Mesenchymal stem cell (in vitro differentiated cells and primary cell): ENCODE data around the gene SLC44A5.
A peak's percentile ranks its signal among the peaks of the same experiment; 100 is the strongest.

Experiments used
- DNase-seq: peaks from one replicate; pipeline ENCODE4 v3.0.0-alpha.2; 2013
- H2AFZ ChIP-seq: one replicate; pipeline ENCODE4 v1.6.1; 2013; ENCODE audit warnings: low read depth, mild to moderate bottlenecking, control low read depth, inconsistent platforms, low read length, moderate library complexity
- H2AK5ac ChIP-seq: 2 replicates; pipeline ENCODE4 v1.6.1; 2013; ENCODE audit warnings: low read length, moderate library complexity, mild to moderate bottlenecking, inconsistent platforms; ENCODE audit not compliant: severe bottlenecking
- H2BK120ac ChIP-seq: one replicate; pipeline ENCODE4 v1.6.1; 2013; ENCODE audit warnings: low read depth, mild to moderate bottlenecking, inconsistent platforms, low read length, moderate library complexity
- H2BK12ac ChIP-seq, 2 experiments: one replicate each; pipeline ENCODE4 v1.6.1; 2013; ENCODE audit warnings: inconsistent platforms in 2 of 2, low read length in 2 of 2, mild to moderate bottlenecking in 2 of 2, moderate library complexity in 2 of 2, control low read depth in 1 of 2
- H2BK15ac ChIP-seq: one replicate; pipeline ENCODE4 v1.6.1; 2013; ENCODE audit warnings: mild to moderate bottlenecking, low read depth, inconsistent platforms; ENCODE audit not compliant: poor library complexity, severe bottlenecking
- H2BK5ac ChIP-seq: 2 replicates; pipeline ENCODE4 v1.6.1; 2013; ENCODE audit warnings: low read depth, mild to moderate bottlenecking, low read length, control low read depth, inconsistent platforms; ENCODE audit not compliant: poor library complexity, severe bottlenecking
- H3K14ac ChIP-seq, 2 experiments: one replicate each; pipeline ENCODE4 v1.6.1; 2013; ENCODE audit warnings: inconsistent platforms in 2 of 2, low read length in 2 of 2, control low read depth in 1 of 2, mild to moderate bottlenecking in 1 of 2, moderate library complexity in 1 of 2
- H3K18ac ChIP-seq, 2 experiments: one replicate each; pipeline ENCODE4 v1.6.1; 2013; ENCODE audit warnings: inconsistent platforms in 2 of 2, low read length in 2 of 2, control low read depth in 1 of 2, low read depth in 1 of 2, mild to moderate bottlenecking in 1 of 2
- H3K23ac ChIP-seq, 2 experiments: one replicate each; pipeline ENCODE4 v1.6.1; 2013; ENCODE audit warnings: inconsistent platforms in 2 of 2, low read length in 2 of 2, mild to moderate bottlenecking in 2 of 2, moderate library complexity in 2 of 2, control low read depth in 1 of 2
- H3K27ac ChIP-seq: 2 replicates; pipeline ENCODE4 v1.5.1; 2013; ENCODE audit warnings: mild to moderate bottlenecking, moderate library complexity, low read length, control low read depth, inconsistent platforms; ENCODE audit not compliant: poor library complexity, severe bottlenecking
- H3K27me3 ChIP-seq, 2 experiments: 2 replicates each; pipeline versions ENCODE4 v1.6.1 to v1.7.0; 2013; ENCODE audit warnings: low read length in 2 of 2, mild to moderate bottlenecking in 2 of 2, moderate library complexity in 2 of 2, control low read depth in 1 of 2, inconsistent platforms in 1 of 2; ENCODE audit not compliant: control insufficient read depth in 1 of 2, insufficient read depth in 1 of 2
- H3K36me3 ChIP-seq, 2 experiments: 2 replicates each; pipeline versions ENCODE4 v1.6.1 to v1.7.0; 2013; ENCODE audit warnings: low read length in 2 of 2, control low read depth in 1 of 2, inconsistent platforms in 1 of 2, low read depth in 1 of 2, mild to moderate bottlenecking in 1 of 2; ENCODE audit not compliant: insufficient read depth in 2 of 2, control insufficient read depth in 1 of 2
- H3K4ac ChIP-seq, 2 experiments: one replicate each; pipeline ENCODE4 v1.6.1; 2013; ENCODE audit warnings: inconsistent platforms in 2 of 2, low read length in 2 of 2, mild to moderate bottlenecking in 2 of 2, moderate library complexity in 2 of 2, control low read depth in 1 of 2, low read depth in 1 of 2
- H3K4me1 ChIP-seq: 2 replicates; pipeline ENCODE4 v1.6.1; 2013; ENCODE audit warnings: low read depth, low read length, control low read depth; ENCODE audit not compliant: control insufficient read depth, insufficient read depth
- H3K4me2 ChIP-seq: 2 replicates; pipeline ENCODE4 v1.6.1; 2013; ENCODE audit warnings: low read length, mild to moderate bottlenecking, inconsistent platforms; ENCODE audit not compliant: poor library complexity, severe bottlenecking
- H3K4me3 ChIP-seq, 2 experiments: 2 replicates each; pipeline versions ENCODE4 v1.5.1 to v1.7.0; 2013; ENCODE audit warnings: low read length in 2 of 2, mild to moderate bottlenecking in 2 of 2, control low read depth in 1 of 2, low read depth in 1 of 2; ENCODE audit not compliant: insufficient read depth in 1 of 2
- H3K79me1 ChIP-seq: replicated peaks from 2 replicates; pipeline ENCODE4 v1.6.1; 2013; ENCODE audit warnings: mild to moderate bottlenecking, control low read depth, low read length, inconsistent platforms; ENCODE audit not compliant: poor library complexity, severe bottlenecking
- H3K9ac ChIP-seq: 2 replicates; pipeline ENCODE4 v1.7.0; 2013; ENCODE audit warnings: mild to moderate bottlenecking, low read length, moderate library complexity
- H3K9me3 ChIP-seq: 2 replicates; pipeline ENCODE4 v1.7.0; 2013; ENCODE audit warnings: mild to moderate bottlenecking, low read length; ENCODE audit not compliant: control insufficient read depth
- H4K8ac ChIP-seq: one replicate; pipeline ENCODE4 v1.6.1; 2013; ENCODE audit warnings: inconsistent platforms, mild to moderate bottlenecking, low read length, moderate library complexity
- H4K91ac ChIP-seq: one replicate; pipeline ENCODE4 v1.6.1; 2013; ENCODE audit warnings: mild to moderate bottlenecking, low read length, inconsistent platforms
- WGBS: methylation state at CpG from one replicate; pipeline ENCODE4 v1.1.7; 2013; ENCODE audit warnings: mixed read lengths; 5-methylcytosine and 5-hydroxymethylcytosine counted together

The SLC44A5 gene

GRCh38 chr1:75616436-75617433, 5.8 kb upstream of the SLC44A5 start:
- Histone ChIP-seq H3K36me3 (no peaks in the 10 kb centered on the region), H2AK5ac (no peak overlapping the region), H3K9me3 (no peaks in the 10 kb centered on the region), H2AFZ (no peak overlapping the region), H3K14ac (no peak overlapping the region), H2BK5ac (no peak overlapping the region), H3K4ac (no peak overlapping the region), H2BK120ac (no peak overlapping the region), H2BK12ac (no peak overlapping the region), H3K27ac (no peak overlapping the region), H3K4me2 (peak overlapping the region; percentile 75), H3K4me3 (peak overlapping the region in 1 of 2 experiments; percentile 64), H3K27me3 (peaks cover 42 to 54% of the 10 kb centered on the region in 2 experiments), H3K79me1 (no peaks in the 10 kb centered on the region), H4K8ac (no peak overlapping the region), H3K9ac (no peak overlapping the region), H3K23ac (no peak overlapping the region), H3K18ac (no peak overlapping the region), H2BK15ac (no peak overlapping the region), H4K91ac (no peak overlapping the region), H3K4me1 (peaks cover 21% of the 10 kb centered on the region)
- DNase-seq = peak; percentile 34
- 15% methylated on average over 39 of the region's 39 CpGs for WGBS

- no peak overlapping the region for H2BK12ac ChIP-seq
Measured at GRCh38 chr1:75615613-75616435, 4.9 kb upstream of the SLC44A5 start.

GRCh38 chr1:75614399-75614756, 3.5 kb upstream of the SLC44A5 start:
- no peak overlapping the region for H3K4ac ChIP-seq
- H3K27me3 ChIP-seq = peaks cover 42 to 54% of the 10 kb centered on the region in 2 experiments
- no peaks in the 10 kb centered on the region for H3K79me1 ChIP-seq
- H3K4me2 ChIP-seq = no peak overlapping the region
- H3K36me3 ChIP-seq = no peaks in the 10 kb centered on the region
- H2BK15ac ChIP-seq = no peak overlapping the region
- no peak overlapping the region for H3K14ac ChIP-seq
- H4K91ac ChIP-seq = no peak overlapping the region
- peaks cover 21% of the 10 kb centered on the region for H3K4me1 ChIP-seq
- WGBS = 12% methylated on average over 8 of the region's 8 CpGs
- DNase-seq = no peak
- H3K4me3 ChIP-seq = peak overlapping the region in 1 of 2 experiments; percentile 63
- H3K27ac ChIP-seq = no peak overlapping the region
- no peaks in the 10 kb centered on the region for H3K9me3 ChIP-seq
- H2AK5ac ChIP-seq = no peak overlapping the region
- H3K18ac ChIP-seq = no peak overlapping the region
- H2AFZ ChIP-seq = no peak overlapping the region
- no peak overlapping the region for H2BK5ac ChIP-seq
- no peak overlapping the region for H2BK12ac ChIP-seq
- peak overlapping the region in 1 of 2 experiments; percentile 71 for H3K23ac ChIP-seq
- no peak overlapping the region for H2BK120ac ChIP-seq
- H3K9ac ChIP-seq = no peak overlapping the region
- H4K8ac ChIP-seq = no peak overlapping the region

More at GRCh38 chr1:75615613-75616435, 4.9 kb upstream of the SLC44A5 start:
- under 1% methylated on average over 37 of the region's 72 CpGs for WGBS
- H2BK120ac ChIP-seq = no peak overlapping the region
- no peak overlapping the region for H2AFZ ChIP-seq
- no peak overlapping the region for H2BK5ac ChIP-seq
- H3K4me1 ChIP-seq = peaks cover 21% of the 10 kb centered on the region
- H3K9me3 ChIP-seq = no peaks in the 10 kb centered on the region
- no peak overlapping the region for H3K4ac ChIP-seq
- DNase-seq = peak; percentile 43
- no peak overlapping the region for H3K9ac ChIP-seq
- peaks cover 42 to 54% of the 10 kb centered on the region in 2 experiments for H3K27me3 ChIP-seq
- H2BK15ac ChIP-seq = no peak overlapping the region
- no peak overlapping the region for H4K91ac ChIP-seq
- no peak overlapping the region for H3K14ac ChIP-seq
- H3K4me3 ChIP-seq = peak overlapping the region; percentile 63 to 64
- H3K79me1 ChIP-seq = no peaks in the 10 kb centered on the region
- peak overlapping the region in 1 of 2 experiments; percentile 34 for H3K18ac ChIP-seq
- H3K23ac ChIP-seq = no peak overlapping the region
- no peak overlapping the region for H4K8ac ChIP-seq
- peak overlapping the region; percentile 75 for H3K4me2 ChIP-seq
- H2AK5ac ChIP-seq = no peak overlapping the region
- no peak overlapping the region for H3K27ac ChIP-seq
- no peaks in the 10 kb centered on the region for H3K36me3 ChIP-seq

GRCh38 chr1:75613916-75614315, 3.0 kb upstream of the SLC44A5 start:
- Histone ChIP-seq H4K91ac (no peak overlapping the region), H2BK15ac (no peak overlapping the region), H2BK12ac (no peak overlapping the region), H3K4me1 (peaks cover 21% of the 10 kb centered on the region), H2BK5ac (no peak overlapping the region), H2AK5ac (no peak overlapping the region), H3K9me3 (no peaks in the 10 kb centered on the region), H2AFZ (no peak overlapping the region), H4K8ac (no peak overlapping the region), H3K4ac (no peak overlapping the region), H3K18ac (no peak overlapping the region), H2BK120ac (no peak overlapping the region), H3K27me3 (peaks cover 42 to 54% of the 10 kb centered on the region in 2 experiments), H3K36me3 (no peaks in the 10 kb centered on the region), H3K4me3 (no peak overlapping the region), H3K9ac (no peak overlapping the region), H3K4me2 (no peak overlapping the region), H3K79me1 (no peaks in the 10 kb centered on the region), H3K27ac (no peak overlapping the region), H3K23ac (no peak overlapping the region), H3K14ac (no peak overlapping the region)
- 100% methylated on average over 3 of the region's 5 CpGs for WGBS
- no peak for DNase-seq
